Measurements from ENCODE around the gene OBSL1.

OBSL1 gene

GRCh38 chr2:219571311-219572236, at the start of gene OBSL1:
Gene OBSL1 (minus strand): TSS chr2:219571539. CDS start chr2:219571232, 307 bp downstream.
- no peak for DNase-seq

- no peak for DNase-seq
Measured at GRCh38 chr2:219620546-219620945, 49.2 kb upstream of the OBSL1 start.

- no peak for DNase-seq
Measured at GRCh38 chr2:219619235-219619634, 47.9 kb upstream of the OBSL1 start.

GRCh38 chr2:219618733-219619122, 47.4 kb upstream of the OBSL1 start:
- no peak for DNase-seq

GRCh38 chr2:219616550-219616949, 45.2 kb upstream of the OBSL1 start:
- DNase-seq = no peak

GRCh38 chr2:219615894-219616293, 44.6 kb upstream of the OBSL1 start:
- no peak for DNase-seq

GRCh38 chr2:219615036-219615435, 43.7 kb upstream of the OBSL1 start:
- no peak for DNase-seq

- DNase-seq = no peak
Measured at GRCh38 chr2:219614076-219614860, 42.9 kb upstream of the OBSL1 start.

GRCh38 chr2:219613461-219614070, 42.2 kb upstream of the OBSL1 start:
- no peak for DNase-seq

GRCh38 chr2:219612577-219613286, 41.4 kb upstream of the OBSL1 start:
- no peak for DNase-seq

- DNase-seq = no peak
Measured at GRCh38 chr2:219611866-219612576, 40.7 kb upstream of the OBSL1 start.

GRCh38 chr2:219611306-219611705, 40.0 kb upstream of the OBSL1 start:
- DNase-seq = no peak

- no peak for DNase-seq
Measured at GRCh38 chr2:219609149-219609750, 37.9 kb upstream of the OBSL1 start.

GRCh38 chr2:219608399-219608964, 37.1 kb upstream of the OBSL1 start:
- no peak for DNase-seq

- DNase-seq = no peak
Measured at GRCh38 chr2:219607931-219608330, 36.6 kb upstream of the OBSL1 start.

- DNase-seq = no peak
Measured at GRCh38 chr2:219605607-219605954, 34.2 kb upstream of the OBSL1 start.

GRCh38 chr2:219603771-219604170, 32.4 kb upstream of the OBSL1 start:
- no peak for DNase-seq

- no peak for DNase-seq
Measured at GRCh38 chr2:219598308-219599078, 27.2 kb upstream of the OBSL1 start.

- peak; percentile 72 for DNase-seq
Measured at GRCh38 chr2:219597552-219598307, 26.4 kb upstream of the OBSL1 start, which contains the start of gene STK11IP. Gene STK11IP (plus strand): TSS chr2:219597857. CDS start chr2:219598120, 263 bp downstream.
